Aortic smooth muscle cell (primary cell): ENCODE data around the gene HSPA9. TPM values are rescaled to one million over a fixed set of nuclear protein-coding genes. Genes with fewer than 3 reads are reported as not detected.

Experiments used
- total RNA-seq: library from RNA; depleted of rRNA; stranded (reverse); fragments of >200 nt; gene quantifications from 2 replicates; pipeline ENCODE4 v1.2.3, GENCODE V29; 2014

The HSPA9 gene
- 206 and 240 TPM in 2 replicates for total RNA-seq

GRCh38 chr5:138575194-138576015 is at the start of gene HSPA9:
Gene HSPA9, minus strand, starts transcription at chr5:138575401. Its CDS starts 83 bp downstream, at chr5:138575318.

DNA sequence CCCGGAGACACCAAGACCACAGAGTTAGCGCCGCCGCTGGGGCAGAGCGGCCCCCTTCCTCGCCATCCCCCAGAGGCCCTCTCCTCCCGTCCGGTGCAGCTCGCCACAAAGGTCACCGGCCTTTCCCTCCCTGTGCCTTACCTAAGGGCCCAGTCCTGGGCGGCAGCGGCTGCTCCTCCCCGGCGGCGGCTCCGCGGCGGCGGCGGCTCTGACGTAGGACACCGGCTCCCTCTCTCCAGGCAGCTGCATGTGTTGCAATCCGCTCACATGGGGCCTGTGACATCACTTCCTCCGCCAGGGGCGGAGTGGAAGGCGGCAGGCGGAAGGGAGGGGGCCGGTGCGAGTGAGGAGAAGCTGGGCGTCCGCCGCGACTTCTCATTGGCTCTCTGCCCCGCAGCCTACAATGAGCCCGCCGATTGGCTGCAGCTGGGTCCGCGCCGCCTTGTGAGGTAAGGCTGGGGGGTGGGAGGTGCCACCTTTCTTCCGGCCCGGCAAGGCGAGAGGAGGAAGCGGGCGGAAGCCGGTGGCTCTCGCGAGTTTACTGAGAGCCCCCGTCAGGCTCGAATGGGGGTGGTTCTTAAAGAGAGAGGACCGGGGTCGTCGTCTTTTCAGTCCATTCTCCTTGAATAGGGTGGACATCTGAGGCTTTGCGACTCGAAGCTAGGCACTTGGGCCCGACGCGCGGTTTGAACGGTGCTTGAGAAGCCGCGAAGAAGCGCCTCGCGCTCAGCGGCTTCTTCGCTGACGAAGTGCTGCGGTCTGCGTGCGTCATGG is 32.1 kb downstream of the HSPA9 start, which contains the start of gene ETF1:
ETF1 (minus strand) TSS at position 281 of the 774 bp plus-strand sequence. CDS start 318 bp downstream, outside the sequence.

Other genes with a start within 250 kb of the HSPA9 start
- 3.0 and 4.9 TPM in 2 replicates for gene CDC25C, start 243.6 kb downstream of the HSPA9 start, total RNA-seq
- gene FAM53C, start 237.1 kb downstream of the HSPA9 start, total RNA-seq: 21.4 and 26.5 TPM in 2 replicates
- 39.6 and 45.8 TPM in 2 replicates for gene KDM3B, start 222.7 kb downstream of the HSPA9 start, total RNA-seq
- gene REEP2, start 136.3 kb downstream of the HSPA9 start, total RNA-seq: 6.8 and 10.2 TPM in 2 replicates
- gene EGR1, start 109.9 kb downstream of the HSPA9 start, total RNA-seq: 1.3 and 16.2 TPM in 2 replicates
- gene ETF1, start 32.2 kb downstream of the HSPA9 start, total RNA-seq: 99.9 and 119 TPM in 2 replicates
- gene CTNNA1, start 178.0 kb upstream of the HSPA9 start, total RNA-seq: 611 and 695 TPM in 2 replicates